ENCODE results near the gene TIGD1. TPM values are rescaled to one million over a fixed set of nuclear protein-coding genes. Genes with fewer than 3 reads are reported as not detected.

TIGD1 gene
- total and polyA plus RNA-seq, 2 experiments from 2014 or later: 7.6 to 9.3 TPM

DNA sequence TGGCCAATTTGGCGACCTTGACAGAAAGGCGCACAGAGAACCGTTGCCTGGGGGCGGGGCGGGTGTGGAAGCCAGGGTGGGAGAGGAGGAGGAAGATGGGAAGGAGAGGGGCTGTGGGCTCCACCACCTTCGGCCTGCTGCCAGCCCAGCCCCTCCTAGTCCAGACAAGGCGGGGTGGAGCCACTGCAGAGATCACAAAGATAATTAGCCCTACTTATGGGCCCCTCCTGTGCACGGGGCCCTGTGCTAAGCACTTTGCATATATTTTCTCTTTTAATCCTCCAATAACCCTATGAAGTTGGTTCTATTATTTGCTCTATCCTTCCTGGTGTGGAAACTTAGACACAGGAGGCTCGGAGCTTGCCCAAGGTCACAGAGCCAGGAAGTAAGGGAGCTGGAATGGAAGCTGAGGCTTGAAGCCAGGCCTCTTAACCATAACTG lies 49.0 kb downstream of the TIGD1 start:
- H3K4me3 ChIP-seq: no peak overlapping the region
- no peaks in the 10 kb centered on the region for H3K9me2 ChIP-seq (ENCODE audit: insufficient read depth)
- peak overlapping the region; percentile 40; the same call in 2 of the 3 replicates for H3K4me3 Mint-ChIP-seq
- no peaks in the 10 kb centered on the region for H3K36me3 Mint-ChIP-seq (ENCODE audit: low read depth)
- peaks cover 21% of the 10 kb centered on the region; the same call in 1 of the 2 replicates for H3K4me1 ChIP-seq (ENCODE audit: insufficient read depth)
- no peak for TF ChIP-seq POLR2AphosphoS5 (IDR thresholded peaks at IDR 0.05; ENCODE audit: low read depth)
- TF ChIP-seq, protein P1, sequence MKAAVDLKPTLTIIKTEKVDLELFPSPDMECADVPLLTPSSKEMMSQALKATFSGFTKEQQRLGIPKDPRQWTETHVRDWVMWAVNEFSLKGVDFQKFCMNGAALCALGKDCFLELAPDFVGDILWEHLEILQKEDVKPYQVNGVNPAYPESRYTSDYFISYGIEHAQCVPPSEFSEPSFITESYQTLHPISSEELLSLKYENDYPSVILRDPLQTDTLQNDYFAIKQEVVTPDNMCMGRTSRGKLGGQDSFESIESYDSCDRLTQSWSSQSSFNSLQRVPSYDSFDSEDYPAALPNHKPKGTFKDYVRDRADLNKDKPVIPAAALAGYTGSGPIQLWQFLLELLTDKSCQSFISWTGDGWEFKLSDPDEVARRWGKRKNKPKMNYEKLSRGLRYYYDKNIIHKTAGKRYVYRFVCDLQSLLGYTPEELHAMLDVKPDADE (IDR thresholded peaks at IDR 0.05): no peak
- TF ChIP-seq ZNF114 (CRISPR knock-in tag; IDR thresholded peaks at IDR 0.05): no peak
- TF ChIP-seq, protein P2, sequence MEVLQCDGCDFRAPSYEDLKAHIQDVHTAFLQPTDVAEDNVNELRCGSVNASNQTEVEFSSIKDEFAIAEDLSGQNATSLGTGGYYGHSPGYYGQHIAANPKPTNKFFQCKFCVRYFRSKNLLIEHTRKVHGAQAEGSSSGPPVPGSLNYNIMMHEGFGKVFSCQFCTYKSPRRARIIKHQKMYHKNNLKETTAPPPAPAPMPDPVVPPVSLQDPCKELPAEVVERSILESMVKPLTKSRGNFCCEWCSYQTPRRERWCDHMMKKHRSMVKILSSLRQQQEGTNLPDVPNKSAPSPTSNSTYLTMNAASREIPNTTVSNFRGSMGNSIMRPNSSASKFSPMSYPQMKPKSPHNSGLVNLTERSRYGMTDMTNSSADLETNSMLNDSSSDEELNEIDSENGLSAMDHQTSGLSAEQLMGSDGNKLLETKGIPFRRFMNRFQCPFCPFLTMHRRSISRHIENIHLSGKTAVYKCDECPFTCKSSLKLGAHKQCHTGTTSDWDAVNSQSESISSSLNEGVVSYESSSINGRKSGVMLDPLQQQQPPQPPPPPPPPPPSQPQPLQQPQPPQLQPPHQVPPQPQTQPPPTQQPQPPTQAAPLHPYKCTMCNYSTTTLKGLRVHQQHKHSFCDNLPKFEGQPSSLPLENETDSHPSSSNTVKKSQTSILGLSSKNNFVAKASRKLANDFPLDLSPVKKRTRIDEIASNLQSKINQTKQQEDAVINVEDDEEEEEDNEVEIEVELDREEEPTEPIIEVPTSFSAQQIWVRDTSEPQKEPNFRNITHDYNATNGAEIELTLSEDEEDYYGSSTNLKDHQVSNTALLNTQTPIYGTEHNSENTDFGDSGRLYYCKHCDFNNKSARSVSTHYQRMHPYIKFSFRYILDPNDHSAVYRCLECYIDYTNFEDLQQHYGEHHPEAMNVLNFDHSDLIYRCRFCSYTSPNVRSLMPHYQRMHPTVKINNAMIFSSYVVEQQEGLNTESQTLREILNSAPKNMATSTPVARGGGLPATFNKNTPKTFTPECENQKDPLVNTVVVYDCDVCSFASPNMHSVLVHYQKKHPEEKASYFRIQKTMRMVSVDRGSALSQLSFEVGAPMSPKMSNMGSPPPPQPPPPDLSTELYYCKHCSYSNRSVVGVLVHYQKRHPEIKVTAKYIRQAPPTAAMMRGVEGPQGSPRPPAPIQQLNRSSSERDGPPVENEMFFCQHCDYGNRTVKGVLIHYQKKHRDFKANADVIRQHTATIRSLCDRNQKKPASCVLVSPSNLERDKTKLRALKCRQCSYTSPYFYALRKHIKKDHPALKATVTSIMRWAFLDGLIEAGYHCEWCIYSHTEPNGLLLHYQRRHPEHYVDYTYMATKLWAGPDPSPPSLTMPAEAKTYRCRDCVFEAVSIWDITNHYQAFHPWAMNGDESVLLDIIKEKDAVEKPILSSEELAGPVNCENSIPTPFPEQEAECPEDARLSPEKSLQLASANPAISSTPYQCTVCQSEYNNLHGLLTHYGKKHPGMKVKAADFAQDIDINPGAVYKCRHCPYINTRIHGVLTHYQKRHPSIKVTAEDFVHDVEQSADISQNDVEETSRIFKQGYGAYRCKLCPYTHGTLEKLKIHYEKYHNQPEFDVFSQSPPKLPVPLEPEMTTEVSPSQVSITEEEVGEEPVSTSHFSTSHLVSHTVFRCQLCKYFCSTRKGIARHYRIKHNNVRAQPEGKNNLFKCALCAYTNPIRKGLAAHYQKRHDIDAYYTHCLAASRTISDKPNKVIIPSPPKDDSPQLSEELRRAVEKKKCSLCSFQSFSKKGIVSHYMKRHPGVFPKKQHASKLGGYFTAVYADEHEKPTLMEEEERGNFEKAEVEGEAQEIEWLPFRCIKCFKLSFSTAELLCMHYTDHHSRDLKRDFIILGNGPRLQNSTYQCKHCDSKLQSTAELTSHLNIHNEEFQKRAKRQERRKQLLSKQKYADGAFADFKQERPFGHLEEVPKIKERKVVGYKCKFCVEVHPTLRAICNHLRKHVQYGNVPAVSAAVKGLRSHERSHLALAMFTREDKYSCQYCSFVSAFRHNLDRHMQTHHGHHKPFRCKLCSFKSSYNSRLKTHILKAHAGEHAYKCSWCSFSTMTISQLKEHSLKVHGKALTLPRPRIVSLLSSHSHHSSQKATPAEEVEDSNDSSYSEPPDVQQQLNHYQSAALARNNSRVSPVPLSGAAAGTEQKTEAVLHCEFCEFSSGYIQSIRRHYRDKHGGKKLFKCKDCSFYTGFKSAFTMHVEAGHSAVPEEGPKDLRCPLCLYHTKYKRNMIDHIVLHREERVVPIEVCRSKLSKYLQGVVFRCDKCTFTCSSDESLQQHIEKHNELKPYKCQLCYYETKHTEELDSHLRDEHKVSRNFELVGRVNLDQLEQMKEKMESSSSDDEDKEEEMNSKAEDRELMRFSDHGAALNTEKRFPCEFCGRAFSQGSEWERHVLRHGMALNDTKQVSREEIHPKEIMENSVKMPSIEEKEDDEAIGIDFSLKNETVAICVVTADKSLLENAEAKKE (CRISPR knock-in tag; IDR thresholded peaks at IDR 0.05): no peak
- no peak for TF ChIP-seq NANOG (IDR thresholded peaks at IDR 0.05; ENCODE audit: borderline replicate concordance)
- no peak for TF ChIP-seq STAT1 (IDR thresholded peaks at IDR 0.05; ENCODE audit: unreplicated experiment)
- TF ChIP-seq EZH2phosphoT487 (IDR thresholded peaks at IDR 0.05; ENCODE audit: unreplicated experiment): no peak
- TF ChIP-seq CREB1 (CRISPR knock-in tag; IDR thresholded peaks at IDR 0.05; ENCODE audit: low read depth): no peak
- no peak for TF ChIP-seq JUNB (IDR thresholded peaks at IDR 0.05; ENCODE audit: unreplicated experiment)
- TF ChIP-seq ZNF331 (CRISPR knock-in tag; IDR thresholded peaks at IDR 0.05; ENCODE audit: low read depth): no peak
- TF ChIP-seq, protein P3, sequence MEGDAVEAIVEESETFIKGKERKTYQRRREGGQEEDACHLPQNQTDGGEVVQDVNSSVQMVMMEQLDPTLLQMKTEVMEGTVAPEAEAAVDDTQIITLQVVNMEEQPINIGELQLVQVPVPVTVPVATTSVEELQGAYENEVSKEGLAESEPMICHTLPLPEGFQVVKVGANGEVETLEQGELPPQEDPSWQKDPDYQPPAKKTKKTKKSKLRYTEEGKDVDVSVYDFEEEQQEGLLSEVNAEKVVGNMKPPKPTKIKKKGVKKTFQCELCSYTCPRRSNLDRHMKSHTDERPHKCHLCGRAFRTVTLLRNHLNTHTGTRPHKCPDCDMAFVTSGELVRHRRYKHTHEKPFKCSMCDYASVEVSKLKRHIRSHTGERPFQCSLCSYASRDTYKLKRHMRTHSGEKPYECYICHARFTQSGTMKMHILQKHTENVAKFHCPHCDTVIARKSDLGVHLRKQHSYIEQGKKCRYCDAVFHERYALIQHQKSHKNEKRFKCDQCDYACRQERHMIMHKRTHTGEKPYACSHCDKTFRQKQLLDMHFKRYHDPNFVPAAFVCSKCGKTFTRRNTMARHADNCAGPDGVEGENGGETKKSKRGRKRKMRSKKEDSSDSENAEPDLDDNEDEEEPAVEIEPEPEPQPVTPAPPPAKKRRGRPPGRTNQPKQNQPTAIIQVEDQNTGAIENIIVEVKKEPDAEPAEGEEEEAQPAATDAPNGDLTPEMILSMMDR (conservative IDR thresholded peaks at IDR 0.05; ENCODE audit: low read depth in 2 of 2): no peak
- no peak for TF ChIP-seq EZH2 (IDR thresholded peaks at IDR 0.05; ENCODE audit: low read depth, unreplicated experiment)
- TF ChIP-seq, protein P4, sequence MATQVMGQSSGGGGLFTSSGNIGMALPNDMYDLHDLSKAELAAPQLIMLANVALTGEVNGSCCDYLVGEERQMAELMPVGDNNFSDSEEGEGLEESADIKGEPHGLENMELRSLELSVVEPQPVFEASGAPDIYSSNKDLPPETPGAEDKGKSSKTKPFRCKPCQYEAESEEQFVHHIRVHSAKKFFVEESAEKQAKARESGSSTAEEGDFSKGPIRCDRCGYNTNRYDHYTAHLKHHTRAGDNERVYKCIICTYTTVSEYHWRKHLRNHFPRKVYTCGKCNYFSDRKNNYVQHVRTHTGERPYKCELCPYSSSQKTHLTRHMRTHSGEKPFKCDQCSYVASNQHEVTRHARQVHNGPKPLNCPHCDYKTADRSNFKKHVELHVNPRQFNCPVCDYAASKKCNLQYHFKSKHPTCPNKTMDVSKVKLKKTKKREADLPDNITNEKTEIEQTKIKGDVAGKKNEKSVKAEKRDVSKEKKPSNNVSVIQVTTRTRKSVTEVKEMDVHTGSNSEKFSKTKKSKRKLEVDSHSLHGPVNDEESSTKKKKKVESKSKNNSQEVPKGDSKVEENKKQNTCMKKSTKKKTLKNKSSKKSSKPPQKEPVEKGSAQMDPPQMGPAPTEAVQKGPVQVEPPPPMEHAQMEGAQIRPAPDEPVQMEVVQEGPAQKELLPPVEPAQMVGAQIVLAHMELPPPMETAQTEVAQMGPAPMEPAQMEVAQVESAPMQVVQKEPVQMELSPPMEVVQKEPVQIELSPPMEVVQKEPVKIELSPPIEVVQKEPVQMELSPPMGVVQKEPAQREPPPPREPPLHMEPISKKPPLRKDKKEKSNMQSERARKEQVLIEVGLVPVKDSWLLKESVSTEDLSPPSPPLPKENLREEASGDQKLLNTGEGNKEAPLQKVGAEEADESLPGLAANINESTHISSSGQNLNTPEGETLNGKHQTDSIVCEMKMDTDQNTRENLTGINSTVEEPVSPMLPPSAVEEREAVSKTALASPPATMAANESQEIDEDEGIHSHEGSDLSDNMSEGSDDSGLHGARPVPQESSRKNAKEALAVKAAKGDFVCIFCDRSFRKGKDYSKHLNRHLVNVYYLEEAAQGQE (IDR thresholded peaks at IDR 0.05; ENCODE audit: unreplicated experiment): no peak
- H3K9me3 Mint-ChIP-seq: no peaks in the 10 kb centered on the region
- peaks cover 43% of the 10 kb centered on the region for H3K27me3 ChIP-seq (ENCODE audit: insufficient read depth)
- peak overlapping the region; percentile 93; the same call in 1 of the 2 replicates for H3K4me2 ChIP-seq
- H4K20me1 ChIP-seq (replicated peaks; ENCODE audit: insufficient read depth): no peaks in the 10 kb centered on the region
- H3K27me3 Mint-ChIP-seq (ENCODE audit: insufficient read depth, low read depth, poor library complexity): peaks cover 53% of the 10 kb centered on the region
- no peak for ATAC-seq
- H3K27ac Mint-ChIP-seq: no peak overlapping the region
- no peak for DNase-seq (ENCODE audit: low spot score)
- H2AFZ ChIP-seq: no peak overlapping the region
- no peaks in the 10 kb centered on the region for H3K36me3 ChIP-seq (ENCODE audit: insufficient read depth)
- H3K27ac ChIP-seq (ENCODE audit: low read depth): no peak overlapping the region
- H3F3A ChIP-seq (replicated peaks; ENCODE audit: low read depth): no peaks in the 10 kb centered on the region; the same call in 1 of the 2 replicates
- H3K79me2 ChIP-seq (replicated peaks; ENCODE audit: insufficient read depth): no peaks in the 10 kb centered on the region
- H3K4me1 Mint-ChIP-seq: peaks cover 30% of the 10 kb centered on the region

Data from GM23338 (cell line).